ENCODE results near the gene NFKBIE.

Gene NFKBIE

DNA sequence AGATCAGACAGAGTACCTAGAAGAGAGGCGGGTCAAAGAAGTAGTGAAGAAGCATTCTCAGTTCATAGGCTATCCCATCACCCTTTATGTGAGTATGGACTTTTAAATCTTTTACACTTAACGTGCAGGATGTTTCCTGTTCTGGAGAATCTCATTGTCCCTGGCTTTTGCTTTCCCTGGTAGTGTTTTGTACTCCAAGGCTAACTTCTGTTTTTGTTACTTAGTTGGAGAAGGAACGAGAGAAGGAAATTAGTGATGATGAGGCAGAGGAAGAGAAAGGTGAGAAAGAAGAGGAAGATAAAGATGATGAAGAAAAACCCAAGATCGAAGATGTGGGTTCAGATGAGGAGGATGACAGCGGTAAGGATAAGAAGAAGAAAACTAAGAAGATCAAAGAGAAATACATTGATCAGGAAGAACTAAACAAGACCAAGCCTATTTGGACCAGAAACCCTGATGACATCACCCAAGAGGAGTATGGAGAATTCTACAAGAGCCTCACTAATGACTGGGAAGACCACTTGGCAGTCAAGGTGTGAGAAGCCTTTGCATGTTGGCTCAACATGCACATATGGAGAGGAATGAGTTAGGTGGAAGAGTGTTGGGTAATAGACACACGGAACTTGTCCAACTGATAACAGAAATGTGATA, 15.2 kb downstream of the NFKBIE start:
- DNase-seq: no peak

DNA sequence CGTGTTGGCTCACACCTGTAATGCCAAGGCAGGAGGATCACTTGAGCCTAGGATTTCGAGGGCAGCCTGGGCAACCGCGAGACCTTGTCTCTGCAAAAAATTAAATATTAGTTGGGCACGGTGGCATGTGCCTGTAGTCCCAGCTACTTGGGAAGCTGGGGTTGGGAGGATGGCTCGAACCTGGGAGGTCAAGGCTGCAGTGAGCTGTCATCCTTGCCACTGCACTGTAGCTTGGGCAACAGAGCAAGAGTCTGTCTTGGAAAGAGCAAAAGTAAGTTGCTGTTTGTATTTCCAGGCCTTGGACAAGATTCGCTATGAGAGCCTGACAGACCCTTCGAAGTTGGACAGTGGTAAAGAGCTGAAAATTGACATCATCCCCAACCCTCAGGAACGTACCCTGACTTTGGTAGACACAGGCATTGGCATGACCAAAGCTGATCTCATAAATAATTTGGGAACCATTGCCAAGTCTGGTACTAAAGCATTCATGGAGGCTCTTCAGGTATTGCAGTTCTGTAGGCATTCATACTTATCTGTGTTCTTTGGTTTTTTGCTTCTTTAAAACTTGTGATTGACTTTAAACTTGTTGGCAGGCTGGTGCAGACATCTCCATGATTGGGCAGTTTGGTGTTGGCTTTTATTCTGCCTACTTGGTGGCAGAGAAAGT, 16.1 kb downstream of the NFKBIE start:
- in situ Hi-C loops (cut with MboI; ENCODE audit: low pct_unique_long_range_greater_than_20kb, low sequenced_read_pairs): no loop called here
- no peak for DNase-seq

More for the DNA sequence above, 15.2 kb downstream of the NFKBIE start:
- in situ Hi-C loops (cut with MboI; ENCODE audit: low pct_unique_long_range_greater_than_20kb, low sequenced_read_pairs): no loop called here

DNA sequence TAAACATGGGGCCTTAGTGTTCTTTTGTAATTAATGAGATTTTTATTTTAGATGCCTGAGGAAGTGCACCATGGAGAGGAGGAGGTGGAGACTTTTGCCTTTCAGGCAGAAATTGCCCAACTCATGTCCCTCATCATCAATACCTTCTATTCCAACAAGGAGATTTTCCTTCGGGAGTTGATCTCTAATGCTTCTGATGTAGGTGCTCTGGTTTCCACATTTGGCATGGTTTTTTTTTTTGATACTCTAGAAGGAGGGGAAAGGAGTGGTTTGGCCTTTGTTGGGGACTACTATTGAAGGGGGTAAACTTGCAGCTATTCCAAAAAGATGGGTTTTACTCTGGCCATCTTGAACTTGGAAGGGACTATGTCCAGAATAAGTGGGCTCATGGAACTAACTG, 16.8 kb downstream of the NFKBIE start:
- in situ Hi-C loops (cut with MboI; ENCODE audit: low pct_unique_long_range_greater_than_20kb, low sequenced_read_pairs): no loop called here
- no peak for DNase-seq

DNA sequence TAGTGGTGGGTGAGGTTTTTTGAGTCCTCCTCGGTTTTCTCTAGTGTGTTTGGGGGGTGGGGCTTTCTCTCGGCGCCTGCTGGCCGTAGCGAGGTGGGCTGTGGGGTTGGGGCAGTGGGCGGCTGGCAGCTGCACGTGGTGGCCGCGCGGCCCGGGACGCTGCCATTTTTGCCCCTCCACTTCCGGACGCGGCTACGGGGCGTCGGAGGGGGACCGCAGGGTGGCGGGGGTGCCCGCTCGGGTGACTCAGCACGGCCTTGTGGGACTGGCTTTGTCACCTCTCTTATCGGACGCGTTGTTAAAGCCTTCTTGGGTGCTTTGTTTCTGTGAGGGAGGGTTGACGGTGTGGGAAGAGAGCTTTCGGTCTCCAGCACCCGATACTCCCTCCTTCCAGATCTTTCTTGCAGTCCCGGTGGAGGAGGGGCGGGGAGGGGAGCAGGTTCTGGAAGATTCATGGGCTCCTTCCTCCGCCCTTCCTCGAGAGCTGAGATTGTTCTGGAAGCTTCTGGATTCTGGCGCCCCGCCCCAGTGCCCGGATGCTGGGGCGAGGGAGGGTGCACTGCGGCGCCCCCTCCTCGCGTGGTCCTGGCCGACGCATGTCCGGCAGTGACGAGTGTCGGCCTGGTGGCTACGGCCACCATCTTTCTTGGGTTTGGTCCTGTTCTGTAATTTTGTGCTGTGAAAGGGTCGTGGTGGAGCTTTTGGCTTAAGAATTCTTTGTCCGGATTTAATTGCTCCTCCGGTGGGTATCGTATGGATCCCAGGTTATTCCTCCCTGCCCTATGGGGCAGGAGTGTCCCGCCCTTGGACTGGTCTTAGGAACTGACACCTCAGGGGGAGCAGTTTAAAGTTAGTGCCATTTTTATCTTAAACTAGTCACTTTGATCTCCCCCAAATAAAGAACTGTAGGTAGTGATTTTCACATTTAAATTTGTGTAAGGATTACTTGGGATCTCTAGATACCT, 17.7 kb downstream of the NFKBIE start:
- in situ Hi-C loops (cut with MboI; ENCODE audit: low pct_unique_long_range_greater_than_20kb, low sequenced_read_pairs): no loop called here

DNA sequence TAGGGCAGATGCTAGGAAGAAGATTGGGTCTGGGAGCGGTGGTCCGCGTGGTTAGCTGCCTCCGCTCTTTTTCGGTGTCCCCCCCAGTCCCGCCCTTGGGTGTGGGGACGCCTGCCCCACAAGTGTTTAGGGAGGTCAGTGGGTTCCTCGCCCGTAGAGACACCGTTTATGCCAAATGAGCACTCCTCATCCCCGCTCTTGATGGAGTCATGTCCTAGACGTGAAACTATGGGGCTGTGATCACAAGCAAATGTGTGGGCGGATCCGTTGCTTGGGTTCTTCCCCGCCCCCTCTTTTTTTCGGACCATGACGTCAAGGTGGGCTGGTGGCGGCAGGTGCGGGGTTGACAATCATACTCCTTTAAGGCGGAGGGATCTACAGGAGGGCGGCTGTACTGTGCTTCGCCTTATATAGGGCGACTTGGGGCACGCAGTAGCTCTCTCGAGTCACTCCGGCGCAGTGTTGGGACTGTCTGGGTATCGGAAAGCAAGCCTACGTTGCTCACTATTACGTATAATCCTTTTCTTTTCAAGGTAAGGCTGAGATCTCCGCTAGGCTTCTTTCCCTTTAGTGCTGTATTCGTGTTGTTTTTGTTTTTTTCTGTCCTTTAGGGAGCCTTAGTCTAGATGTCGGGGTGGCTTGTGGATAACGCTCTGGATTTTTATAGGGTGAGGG, 18.6 kb downstream of the NFKBIE start, which contains the start of gene HSP90AB1:
Gene HSP90AB1, plus strand, starts transcription at position 439 of the 675 bp plus-strand sequence. CDS start 1,529 bp downstream, outside the sequence.
- peak; percentile 99 for DNase-seq
- in situ Hi-C loops (cut with MboI; ENCODE audit: low pct_unique_long_range_greater_than_20kb, low sequenced_read_pairs): no loop called here

More for the DNA sequence above, 17.7 kb downstream of the NFKBIE start:
- DNase-seq: peak; percentile 54

DNA sequence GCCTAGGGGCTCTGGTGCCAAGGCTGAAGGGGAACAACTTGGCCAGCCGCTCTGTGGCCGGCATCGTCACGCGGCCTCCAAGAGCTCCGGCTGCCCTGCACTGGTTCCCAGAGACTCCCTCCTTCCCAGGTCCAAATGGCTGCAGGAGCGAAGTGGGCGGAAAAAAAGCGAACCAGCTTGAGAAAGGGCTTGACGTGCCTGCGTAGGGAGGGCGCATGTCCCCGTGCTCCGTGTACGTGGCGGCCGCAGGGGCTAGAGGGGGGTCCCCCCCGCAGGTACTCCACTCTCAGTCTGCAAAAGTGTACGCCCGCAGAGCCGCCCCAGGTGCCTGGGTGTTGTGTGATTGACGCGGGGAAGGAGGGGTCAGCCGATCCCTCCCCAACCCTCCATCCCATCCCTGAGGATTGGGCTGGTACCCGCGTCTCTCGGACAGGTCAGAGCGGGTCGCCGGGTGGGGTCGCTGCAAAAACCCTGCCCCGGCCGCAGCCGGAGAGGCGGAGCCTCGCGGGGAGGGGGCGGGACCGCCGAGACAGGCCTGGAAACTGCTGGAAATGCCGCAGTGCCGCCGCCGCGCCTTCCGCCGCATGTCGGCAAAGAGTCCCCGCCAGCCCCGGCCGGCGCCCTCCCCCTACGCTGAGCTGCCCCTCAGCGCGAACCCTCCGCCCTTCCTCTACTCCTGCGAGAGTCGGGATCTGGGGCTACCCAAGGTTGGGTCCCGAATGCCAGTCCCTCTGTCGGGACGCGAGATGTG, 19.3 kb downstream of the NFKBIE start:
- peak; percentile 83 for DNase-seq
- in situ Hi-C loops (cut with MboI; ENCODE audit: low pct_unique_long_range_greater_than_20kb, low sequenced_read_pairs): no loop called here

DNA sequence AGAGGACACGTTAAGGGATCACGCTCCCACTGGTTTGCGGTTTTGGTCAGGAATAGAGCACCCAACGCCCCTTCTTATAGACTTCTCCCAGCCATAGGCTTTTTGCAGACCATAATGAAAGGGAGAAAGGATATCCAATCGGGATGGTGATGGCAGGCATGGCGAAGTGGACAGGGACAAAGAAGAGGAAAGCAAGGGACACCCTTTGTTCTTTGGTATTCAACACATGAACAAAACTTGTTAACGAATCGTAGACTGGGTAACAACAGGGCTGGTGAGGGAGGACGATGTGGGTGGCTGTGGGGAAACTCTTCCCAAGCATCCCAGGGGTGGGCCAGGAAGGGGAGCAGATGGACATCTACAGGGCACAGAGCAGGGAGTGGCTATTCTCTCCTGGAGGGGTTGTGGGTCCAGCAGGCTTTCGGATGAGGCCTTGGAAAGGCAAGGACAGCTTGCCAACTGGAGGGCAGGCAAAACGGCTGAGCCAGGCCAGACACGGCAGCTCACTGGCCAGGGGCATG, 19.9 kb downstream of the NFKBIE start:
- no peak for DNase-seq
- in situ Hi-C loops (cut with MboI; ENCODE audit: low pct_unique_long_range_greater_than_20kb, low sequenced_read_pairs): no loop called here

DNA sequence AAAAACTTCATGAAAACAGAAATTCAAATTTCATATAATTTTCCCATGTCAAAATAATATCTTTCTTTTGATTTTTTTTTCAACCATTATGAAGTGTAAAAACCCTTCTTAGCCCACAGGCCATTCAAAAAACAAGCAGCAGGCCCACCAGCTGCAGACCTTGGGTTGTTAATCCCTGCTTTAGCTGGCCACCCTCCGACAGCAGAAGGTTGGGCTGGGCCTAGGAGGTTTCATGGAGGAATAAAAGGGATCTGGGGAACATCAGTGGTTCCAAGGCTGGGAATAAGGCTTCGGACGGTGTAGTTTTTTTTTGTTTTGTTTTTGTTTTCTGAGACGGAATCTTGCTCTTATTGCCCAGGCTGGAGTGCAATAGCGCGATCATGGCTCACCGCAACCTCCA, 22.0 kb downstream of the NFKBIE start:
- DNase-seq: no peak
- in situ Hi-C loops (cut with MboI; ENCODE audit: low pct_unique_long_range_greater_than_20kb, low sequenced_read_pairs): no loop called here

DNA sequence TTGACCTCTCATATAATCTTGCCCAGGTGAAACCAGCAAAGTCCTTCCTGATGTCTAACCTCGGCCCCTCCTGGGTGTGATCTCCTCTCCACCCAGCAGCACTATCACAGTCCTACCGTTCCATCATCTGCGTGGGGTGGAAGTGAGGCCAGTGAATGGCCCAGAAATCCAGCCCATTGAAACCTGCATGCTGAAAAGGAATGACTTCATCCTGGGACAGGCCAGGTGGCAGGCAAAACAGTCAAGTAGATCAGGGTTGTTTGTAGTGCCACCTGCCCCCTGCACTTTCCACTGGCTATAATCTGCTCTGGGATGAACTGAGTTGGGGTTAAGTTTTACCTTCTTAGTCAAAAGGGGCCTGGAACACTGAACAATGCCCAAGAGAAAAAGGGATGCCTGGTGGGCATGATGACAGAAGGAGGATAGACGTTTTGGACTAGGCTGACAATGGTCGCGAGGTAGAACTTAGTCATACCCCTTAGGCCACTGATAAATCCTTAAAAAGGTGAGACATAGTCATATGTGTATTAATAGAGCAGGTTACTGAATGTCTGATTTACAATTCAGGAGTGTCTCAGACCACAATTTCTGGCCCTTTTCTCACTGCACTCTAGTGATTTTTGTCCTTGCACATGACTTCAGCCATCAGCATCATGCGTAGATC, 26.5 kb downstream of the NFKBIE start:
- no peak for DNase-seq
- in situ Hi-C loops (cut with MboI; ENCODE audit: low pct_unique_long_range_greater_than_20kb, low sequenced_read_pairs): loop anchor here (10.0 kb wide), 1 partner anchor 64 kb away; no protein-coding TSS in a partner anchor

DNA sequence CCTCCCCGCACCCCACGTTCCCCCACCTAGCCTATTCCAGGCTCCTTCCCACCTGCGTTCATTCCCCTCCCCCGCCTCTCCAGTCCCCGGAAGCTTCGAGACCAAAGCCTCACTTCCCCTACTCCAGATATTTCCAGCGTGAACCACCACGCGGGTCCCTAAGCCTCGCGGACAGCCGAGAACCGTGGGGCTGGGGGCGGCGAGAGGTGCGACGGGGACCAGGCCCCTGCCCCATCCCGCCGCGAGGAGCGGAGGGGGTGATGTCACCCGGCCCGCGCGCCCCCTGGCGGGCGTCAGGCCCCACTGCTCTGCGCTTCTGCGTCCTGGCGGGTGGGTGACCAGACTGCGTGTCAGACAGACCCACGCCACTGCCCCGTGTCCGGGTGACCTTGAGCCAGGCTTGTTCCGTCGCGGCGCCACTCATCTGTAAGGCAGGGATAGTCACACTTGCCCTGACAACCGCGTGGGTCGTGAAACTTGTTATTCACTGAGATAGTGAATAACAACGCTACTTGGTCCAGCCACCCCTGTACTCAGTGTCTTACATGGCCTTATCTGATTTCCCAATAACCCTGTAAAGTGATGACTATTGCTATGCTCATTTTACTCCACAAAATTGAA, 27.4 kb downstream of the NFKBIE start:
- in situ Hi-C loops (cut with MboI; ENCODE audit: low pct_unique_long_range_greater_than_20kb, low sequenced_read_pairs): loop anchor here (10.0 kb wide), 1 partner anchor 63 kb away; no protein-coding TSS in a partner anchor
- DNase-seq: peak; percentile 75

DNA sequence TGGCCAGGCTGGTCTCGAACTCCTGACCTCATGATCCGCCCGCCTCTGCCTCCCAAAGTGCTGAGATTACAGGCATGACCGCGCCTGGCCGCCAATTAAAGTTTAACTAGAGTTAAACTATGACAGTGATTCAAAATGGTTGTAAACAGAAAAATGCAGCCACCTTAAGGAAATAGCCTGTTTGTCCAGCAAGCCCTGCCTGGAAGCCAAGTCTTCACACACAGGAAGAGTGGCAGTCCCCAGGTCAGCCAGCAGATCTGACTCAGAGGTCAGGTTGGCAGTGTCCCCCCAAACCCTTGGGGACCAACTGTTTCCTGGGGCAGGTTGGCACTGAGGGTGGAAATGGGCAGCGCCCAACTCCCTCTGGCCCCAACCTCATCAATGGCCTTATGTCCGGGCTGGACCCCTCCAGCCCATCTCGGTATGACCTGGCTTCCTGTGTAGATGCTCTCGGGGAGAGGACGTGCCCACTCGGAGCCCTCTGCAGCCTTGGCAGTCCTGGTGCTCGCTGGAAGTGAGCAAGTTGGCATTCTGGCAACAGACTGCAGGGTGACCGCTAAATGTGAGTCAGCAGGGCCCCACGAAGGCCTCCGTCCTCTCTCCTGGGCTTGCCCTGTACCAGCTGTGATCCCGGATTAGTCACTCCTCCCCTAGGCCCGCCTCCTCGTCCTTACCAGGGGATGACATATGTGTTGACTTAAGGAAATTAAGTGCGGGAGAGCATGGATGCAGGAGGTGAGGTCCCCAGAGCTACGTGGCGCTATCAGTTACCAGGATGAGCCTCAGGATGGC, 28.1 kb downstream of the NFKBIE start:
- DNase-seq: peak; percentile 77
- in situ Hi-C loops (cut with MboI; ENCODE audit: low pct_unique_long_range_greater_than_20kb, low sequenced_read_pairs): loop anchor here (10.0 kb wide), 1 partner anchor 62 kb away; no protein-coding TSS in a partner anchor

DNA sequence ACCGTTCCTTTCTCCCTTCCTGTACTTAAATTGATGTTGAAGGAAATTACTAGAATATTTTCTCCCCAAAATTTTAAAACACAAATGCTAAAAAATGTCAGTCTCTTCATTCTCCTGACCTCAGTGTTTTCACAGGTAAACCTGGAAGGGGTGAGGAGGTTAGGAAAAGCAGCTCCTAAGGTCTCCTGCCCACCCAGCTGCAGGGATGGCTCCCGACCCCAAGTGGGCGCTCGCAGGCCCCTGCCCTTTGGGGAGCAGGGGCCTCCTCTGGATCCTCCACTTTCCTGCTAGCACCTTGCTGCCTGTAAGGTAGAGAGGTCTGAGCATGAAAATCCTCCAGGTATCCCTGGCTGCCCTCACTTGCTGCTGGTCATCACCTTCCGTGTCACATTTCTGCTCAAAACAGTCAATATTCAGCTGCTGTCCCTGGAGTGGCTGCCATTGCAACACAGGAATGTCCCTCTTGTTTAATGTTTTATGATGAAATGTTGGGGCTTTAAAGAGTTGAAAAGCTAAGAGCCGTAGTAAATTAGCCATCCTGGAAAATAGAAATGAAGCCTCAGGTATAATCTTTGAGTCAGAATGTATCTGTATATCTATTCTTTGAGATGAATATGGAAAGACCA, 29.3 kb downstream of the NFKBIE start:
- in situ Hi-C loops (cut with MboI; ENCODE audit: low pct_unique_long_range_greater_than_20kb, low sequenced_read_pairs): loop anchor here (10.0 kb wide), 1 partner anchor 61 kb away; no protein-coding TSS in a partner anchor
- no peak for DNase-seq

DNA sequence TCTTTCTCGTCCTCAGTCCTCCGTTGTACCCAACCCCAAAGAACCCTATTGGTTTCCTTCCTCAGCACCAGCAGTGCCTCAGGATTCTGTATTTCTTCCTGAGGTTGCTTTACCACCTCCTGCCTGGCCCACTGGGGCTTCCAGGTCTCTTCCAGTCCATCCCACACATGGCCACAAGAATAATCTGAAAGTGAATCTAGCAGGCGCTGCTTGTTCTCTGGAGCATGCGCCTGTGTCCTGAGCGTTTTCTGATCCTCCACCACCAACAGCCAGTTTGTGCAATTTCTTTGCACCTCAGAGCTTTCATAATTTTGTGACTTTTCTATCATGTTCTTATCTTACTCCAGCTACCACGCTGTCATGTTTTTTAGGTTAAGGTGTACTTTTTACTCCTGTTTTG, 30.1 kb downstream of the NFKBIE start:
- in situ Hi-C loops (cut with MboI; ENCODE audit: low pct_unique_long_range_greater_than_20kb, low sequenced_read_pairs): loop anchor here (10.0 kb wide), 1 partner anchor 60 kb away; no protein-coding TSS in a partner anchor
- DNase-seq: no peak

DNA sequence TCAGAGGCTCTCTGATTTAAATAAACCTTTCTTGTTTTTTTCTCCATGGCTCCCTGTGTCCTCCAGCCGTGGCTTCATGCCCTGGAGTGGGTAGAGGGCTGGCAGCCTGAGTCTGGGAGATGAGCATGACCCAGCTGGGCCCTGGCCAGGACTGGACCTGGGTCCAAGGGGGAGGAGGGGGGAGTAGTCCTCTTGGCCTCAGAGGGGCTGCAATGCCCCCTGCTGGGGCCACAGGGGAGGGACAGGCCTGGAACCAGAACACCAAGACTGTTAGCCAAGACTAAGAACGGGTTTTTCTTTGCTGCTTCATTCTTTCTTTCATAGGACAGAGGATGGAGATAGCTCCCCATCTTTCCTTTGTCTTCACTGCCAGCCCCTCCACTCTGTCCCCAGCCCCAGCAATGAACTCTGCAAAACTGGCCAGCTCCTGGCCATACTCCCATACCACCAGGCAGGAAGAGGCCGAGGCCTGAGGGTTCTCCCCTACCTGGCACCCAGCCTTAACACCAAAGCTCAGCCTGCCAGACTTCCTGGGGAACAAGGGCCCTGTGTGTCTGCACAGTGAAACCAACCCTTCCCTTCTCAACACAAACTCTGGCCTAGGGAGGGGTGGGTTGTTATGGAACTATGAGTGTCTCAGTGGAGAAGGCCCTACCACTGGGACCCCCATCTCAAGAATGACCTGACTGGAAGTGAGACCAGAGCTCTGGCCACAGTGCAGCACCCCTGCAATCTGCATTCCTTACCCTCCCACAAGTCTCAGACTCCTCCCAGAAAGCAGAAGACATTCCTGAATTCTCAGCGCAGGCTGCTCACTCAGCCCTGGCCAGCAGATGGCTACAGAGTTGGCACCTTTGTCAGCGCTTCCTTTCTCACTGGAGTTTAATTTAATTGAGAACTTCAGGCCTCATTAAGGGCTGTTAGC, 31.0 kb downstream of the NFKBIE start:
- peak; percentile 36 for DNase-seq
- in situ Hi-C loops (cut with MboI; ENCODE audit: low pct_unique_long_range_greater_than_20kb, low sequenced_read_pairs): loop anchor here (10.0 kb wide), 1 partner anchor 60 kb away; no protein-coding TSS in a partner anchor
